HAP-1 (cell line): ENCODE measurements around the gene ANKS1A.
"Not testable (repeated sequence)": the region's sequence is repeated elsewhere in the genome, so short reads cannot be mapped to it uniquely, and the experiment has no call there.

Experiments used
- DNase-seq, 2 experiments: peaks; one replicate each; pipeline ENCODE4 v3.0.0-alpha.2; 2016 to 2020; ENCODE audit warnings: low spot score in 2 of 2
- H3K27me3 ChIP-seq: fragments of 250-450 bp; sonication (Bioruptor Pico); 2 replicates; pipeline ENCODE4 v1.5.1; 2020; ENCODE audit warnings: low read depth, mild to moderate bottlenecking, moderate library complexity
- H3K36me3 ChIP-seq: fragments of 250-450 bp; sonication (Bioruptor Pico); replicated peaks from 2 replicates; pipeline ENCODE4 v1.5.1; 2020; ENCODE audit warnings: mild to moderate bottlenecking
- H3K4me1 ChIP-seq: fragments of 250-450 bp; sonication (Bioruptor Pico); 2 replicates; pipeline ENCODE4 v1.5.1; 2020; ENCODE audit warnings: mild to moderate bottlenecking
- H3K4me3 ChIP-seq: fragments of 250-450 bp; sonication (Bioruptor Pico); 2 replicates; pipeline ENCODE4 v1.5.1; 2020; ENCODE audit warnings: mild to moderate bottlenecking, moderate library complexity
- H3K9me3 ChIP-seq: fragments of 250-450 bp; sonication (Bioruptor Pico); 2 replicates; pipeline ENCODE4 v1.5.1; 2020; ENCODE audit warnings: mild to moderate bottlenecking, moderate library complexity
- in situ Hi-C: fragments of 300-500 bp; cut with MboI; formaldehyde crosslinking; loops from 3 replicates; pipeline ENCODE4 v1.14.3; 2020; ENCODE audit warnings: low sequenced_read_pairs, inconsistent platforms, mixed read lengths

Gene ANKS1A

DNA sequence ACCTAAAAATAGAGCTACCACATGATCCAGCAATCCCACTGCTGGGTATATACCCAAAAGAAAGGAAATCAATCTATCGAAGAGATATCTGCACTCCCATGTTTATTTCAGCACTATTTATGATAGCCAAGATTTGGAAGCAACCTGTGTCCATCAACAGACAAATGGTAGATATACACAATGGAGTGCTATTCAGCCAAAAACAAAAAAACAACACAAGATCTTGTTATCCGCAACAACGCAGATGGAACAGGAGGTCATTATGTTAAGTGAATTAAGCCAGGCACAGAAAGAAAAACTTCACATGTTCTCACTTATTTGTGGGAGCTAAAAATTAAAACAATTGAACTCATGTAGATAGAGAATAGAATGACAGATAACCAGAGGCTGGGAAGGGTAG is 249.1 kb downstream of the ANKS1A start:
- in situ Hi-C loops, H3K36me3 ChIP-seq, H3K9me3 ChIP-seq, H3K27me3 ChIP-seq, H3K4me3 ChIP-seq, DNase-seq: not testable (repeated sequence)
- peaks cover 18% of the 10 kb centered on the region for H3K4me1 ChIP-seq

DNA sequence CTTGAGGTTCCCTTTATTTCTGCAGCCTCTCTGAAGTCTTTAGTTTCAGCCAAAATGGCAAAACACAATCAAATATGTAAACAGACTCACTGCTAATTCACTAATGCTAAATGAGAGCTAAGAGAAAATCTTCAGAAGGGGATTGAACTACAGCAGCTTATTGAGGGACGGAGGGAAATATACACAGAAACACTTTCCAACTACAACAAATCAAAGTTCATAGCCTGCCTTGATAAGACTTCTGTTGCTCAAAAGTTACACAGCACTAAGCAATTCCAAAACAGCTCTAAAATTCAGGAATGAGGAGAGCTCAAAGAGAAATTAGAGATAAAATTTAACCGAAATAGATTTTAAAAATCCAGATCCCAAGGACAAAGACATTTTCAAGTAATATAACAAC is 250.4 kb downstream of the ANKS1A start:
- Histone ChIP-seq H3K4me3 (no peak overlapping the region), H3K9me3 (no peaks in the 10 kb centered on the region), H3K36me3 (no peaks in the 10 kb centered on the region), H3K4me1 (peaks cover 20% of the 10 kb centered on the region), H3K27me3 (no peaks in the 10 kb centered on the region)
- DNase-seq, result no peak
- in situ Hi-C loops, result no loop called here

DNA sequence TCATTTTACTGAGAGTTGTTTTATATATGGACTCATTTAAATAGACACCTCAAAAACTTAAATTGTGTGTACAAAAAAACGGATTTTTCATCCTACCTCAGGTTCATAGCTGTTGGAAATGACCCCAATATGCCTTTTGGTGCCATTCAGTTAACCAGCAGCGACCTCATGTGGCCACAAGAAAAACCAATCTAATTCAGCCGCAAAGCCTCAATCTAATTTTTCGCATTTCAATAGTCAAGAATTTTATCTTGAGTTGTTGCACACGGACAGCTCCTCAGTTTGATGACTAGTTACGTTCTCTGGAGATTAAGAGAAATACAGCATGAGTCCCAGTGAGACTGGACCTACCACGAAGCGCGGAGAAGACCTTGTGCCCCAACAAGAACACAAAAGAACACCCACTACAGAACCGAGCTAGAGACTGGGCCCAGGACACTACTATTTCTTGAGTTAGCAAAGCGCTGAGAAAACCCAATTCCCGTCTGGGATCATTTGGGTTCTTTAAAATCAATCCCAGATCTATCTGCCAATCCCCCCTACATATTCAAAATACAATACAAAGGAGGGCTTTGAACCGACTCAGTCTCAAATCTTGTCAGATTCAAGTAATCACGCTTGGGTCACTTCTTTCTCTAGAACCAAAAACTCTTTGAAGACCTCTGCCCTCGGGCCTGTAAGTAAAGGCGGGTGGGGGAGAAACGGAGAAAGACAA is 251.0 kb downstream of the ANKS1A start:
- Histone ChIP-seq H3K9me3 (no peaks in the 10 kb centered on the region), H3K27me3 (no peaks in the 10 kb centered on the region), H3K4me1 (peaks cover 20% of the 10 kb centered on the region), H3K36me3 (no peaks in the 10 kb centered on the region), H3K4me3 (no peak overlapping the region)
- peak; percentile 79 to 82 for DNase-seq
- in situ Hi-C loops, result loop anchor here (5.0 kb wide), 2 partner anchors 102 to 153 kb away; no protein-coding TSS in a partner anchor

DNA sequence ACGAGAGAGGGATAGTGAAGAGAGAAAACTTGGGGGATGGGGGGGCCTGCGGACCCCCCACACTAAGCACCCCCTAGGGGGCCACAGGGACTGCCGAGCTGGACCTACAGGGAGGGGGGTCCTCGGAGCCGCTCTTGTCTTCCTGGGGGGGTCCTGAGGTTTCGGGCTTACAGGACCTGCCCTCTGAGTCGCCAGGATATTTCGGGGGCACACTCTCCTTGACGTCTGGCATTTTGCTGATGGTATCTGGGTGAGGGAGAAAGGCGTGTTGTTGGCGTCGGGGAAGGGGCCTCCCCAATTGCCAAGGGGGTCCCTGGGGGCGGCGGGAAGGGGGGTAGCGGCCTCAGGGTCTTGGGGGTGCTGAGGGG is 251.6 kb downstream of the ANKS1A start:
- no peaks in the 10 kb centered on the region for H3K36me3 ChIP-seq
- H3K9me3 ChIP-seq, result no peaks in the 10 kb centered on the region
- H3K4me1 ChIP-seq, result peaks cover 24% of the 10 kb centered on the region
- in situ Hi-C loops, result loop anchor here (5.0 kb wide), 2 partner anchors 102 to 153 kb away; no protein-coding TSS in a partner anchor
- H3K4me3 ChIP-seq, result no peak overlapping the region
- DNase-seq, result no peak
- H3K27me3 ChIP-seq, result no peaks in the 10 kb centered on the region
